AG10803 (cell line): Measurements from ENCODE around the gene PTGES2.

Experiments used
- DNase-seq: peaks from one replicate; pipeline ENCODE4 v3.0.0; 2010; ENCODE audit warnings: low read depth
- H3K4me3 ChIP-seq: 2 replicates; pipeline ENCODE4 v1.5.1; 2011; ENCODE audit warnings: mild to moderate bottlenecking, low read length, control low read depth
- CTCF ChIP-seq: conservative IDR thresholded peaks from 2 replicates; pipeline ENCODE4 v1.5.1; 2011; ENCODE audit warnings: mild to moderate bottlenecking, low read length, control low read depth, inconsistent platforms

PTGES2 gene

GRCh38 chr9:128088253-128088945 lies 39.1 kb downstream of the PTGES2 start:
- DNase-seq = no peak
- TF ChIP-seq CTCF = no peak
- H3K4me3 ChIP-seq = no peak overlapping the region

GRCh38 chr9:128087262-128087661 lies 40.3 kb downstream of the PTGES2 start:
- DNase-seq = no peak
- TF ChIP-seq CTCF = no peak
- no peak overlapping the region for H3K4me3 ChIP-seq

DNA sequence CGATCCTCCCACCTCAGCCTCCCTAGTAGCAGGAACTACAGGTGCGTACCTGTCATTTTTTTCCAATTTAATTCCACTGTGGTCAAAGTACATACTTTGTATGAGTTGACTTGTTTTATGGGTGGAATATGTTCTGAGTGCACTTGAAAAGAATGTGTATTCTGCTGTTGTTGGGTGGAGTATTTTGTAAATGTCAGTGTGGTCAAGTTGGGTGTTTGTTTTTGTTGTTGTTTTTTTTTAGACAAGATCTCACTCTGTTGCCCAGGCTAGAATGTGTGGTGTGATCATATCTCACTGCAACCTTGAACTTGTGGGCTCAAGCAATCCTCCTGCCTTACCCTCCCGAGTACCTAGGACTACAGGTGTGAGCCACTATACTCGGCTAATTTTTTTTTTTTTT lies 41.6 kb downstream of the PTGES2 start:
- no peak for TF ChIP-seq CTCF
- no peak overlapping the region for H3K4me3 ChIP-seq
- DNase-seq = no peak

DNA sequence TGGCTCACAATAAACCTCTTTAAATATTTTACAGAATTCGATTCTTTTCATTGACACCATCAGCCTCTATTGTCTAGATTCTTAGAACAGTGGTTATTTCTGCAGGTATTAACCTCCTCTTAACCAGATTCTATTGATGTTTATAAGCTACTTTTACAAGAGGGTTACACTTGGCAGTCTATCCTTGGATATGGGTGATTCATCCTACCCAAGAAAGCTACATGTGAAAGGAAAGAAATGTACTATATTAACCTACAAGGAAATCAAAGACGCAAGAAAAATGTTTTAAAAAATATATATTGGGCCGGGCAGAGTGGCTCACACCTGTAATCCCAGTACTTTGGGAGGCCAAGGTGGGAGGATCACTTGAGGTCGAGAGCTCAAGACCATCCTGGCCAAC lies 42.8 kb downstream of the PTGES2 start:
- TF ChIP-seq CTCF = no peak

GRCh38 chr9:128082151-128082550 lies 45.4 kb downstream of the PTGES2 start:
- no peak for DNase-seq
- no peak for TF ChIP-seq CTCF
- H3K4me3 ChIP-seq = no peak overlapping the region

More for the DNA sequence above, 42.8 kb downstream of the PTGES2 start:
- H3K4me3 ChIP-seq = no peak overlapping the region
- DNase-seq = peak; percentile 29

DNA sequence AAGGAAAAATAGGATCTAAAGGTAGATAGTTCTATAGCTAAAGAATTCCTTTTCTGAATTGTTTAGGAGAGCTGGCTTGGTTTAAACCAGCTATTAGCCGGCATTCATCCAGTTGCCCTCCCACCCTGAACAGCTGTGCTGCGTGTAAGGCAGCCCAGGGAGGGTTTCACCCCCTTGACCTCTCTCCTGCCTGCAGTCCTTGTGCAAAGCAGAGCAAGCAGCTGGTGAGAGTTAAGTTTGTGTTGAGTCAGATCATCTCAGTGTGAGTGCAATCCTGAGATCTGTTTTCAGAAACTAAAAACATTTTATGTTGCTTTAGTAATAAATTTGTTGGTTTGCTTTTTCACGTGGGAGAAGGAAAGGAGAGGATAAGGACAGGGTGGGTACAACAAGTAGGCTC lies 46.5 kb downstream of the PTGES2 start:
- peak overlapping the region; percentile 16 for H3K4me3 ChIP-seq
- no peak for TF ChIP-seq CTCF
- DNase-seq = peak; percentile 94

GRCh38 chr9:128080206-128080605 lies 47.3 kb downstream of the PTGES2 start:
- H3K4me3 ChIP-seq = no peak overlapping the region
- DNase-seq = no peak
- no peak for TF ChIP-seq CTCF
